ENCODE measurements around the gene INSRR. TPM values are rescaled to one million over a fixed set of nuclear protein-coding genes. Genes with fewer than 3 reads are reported as not detected.

The INSRR gene
- polyA plus RNA-seq, 3 donors, result not detected

GRCh38 chr1:156897078-156897825 lies 38.3 kb upstream of the INSRR start:
- no peak overlapping the region for H3K27ac ChIP-seq (ENCODE audit: low read depth in 1 of 2, low read length in 2 of 2)
- WGBS (ENCODE audit: insufficient coverage), result 77% methylated on average over 9 of the region's 14 CpGs
- H3K4me2 ChIP-seq (replicated peaks; ENCODE audit: extremely low read depth, low read length, poor library complexity, severe bottlenecking), result no peak overlapping the region
- H3K27me3 Mint-ChIP-seq (ENCODE audit: low read depth in 3 of 3), result peaks cover 36 to 46% (median 42%) of the 10 kb centered on the region in 3 donors
- peaks cover 17 to 32% of the 10 kb centered on the region in 2 donors for H3K27me3 ChIP-seq (ENCODE audit: control insufficient read depth in 2 of 2, insufficient read depth in 2 of 2, low read length in 2 of 2)
- peaks cover 22 to 25% of the 10 kb centered on the region in 2 donors for H3K4me1 ChIP-seq (ENCODE audit: control insufficient read depth in 1 of 2, insufficient read depth in 2 of 2, low read length in 2 of 2)
- intact Hi-C loops (cut with micrococcal nuclease), result loop anchor here in 1 of 2 donors (10.0 kb wide), 1 partner anchor 82 kb away; the partner anchor contains the start of gene SH2D2A
- no peaks in the 10 kb centered on the region for H3K79me2 ChIP-seq (ENCODE audit: insufficient read depth, low read length)
- no peaks in the 10 kb centered on the region for H4K20me1 ChIP-seq (ENCODE audit: insufficient read depth, low read length)
- H3K4me3 ChIP-seq (replicated peaks in 1 of 3; ENCODE audit: low read depth in 2 of 3, low read length in 3 of 3), result no peak overlapping the region
- peaks cover 0 to 7% of the 10 kb centered on the region in 2 donors for H3K36me3 Mint-ChIP-seq
- no peak overlapping the region for H3K27ac Mint-ChIP-seq
- TF ChIP-seq CTCF (IDR thresholded peaks at IDR 0.05), result no peak
- no peaks in the 10 kb centered on the region for H3K9me3 ChIP-seq (replicated peaks in 1 of 2; ENCODE audit: control insufficient read depth in 1 of 2, insufficient read depth in 1 of 2, low read length in 2 of 2)
- no peaks in the 10 kb centered on the region for H3K36me3 ChIP-seq (replicated peaks in 1 of 2; ENCODE audit: control insufficient read depth in 1 of 2, insufficient read depth in 2 of 2, low read length in 2 of 2)
- peaks cover 0 to 9% (median 5%) of the 10 kb centered on the region in 7 donors for H3K9me3 Mint-ChIP-seq
- no peak for DNase-seq
- no peak overlapping the region for H2AFZ ChIP-seq (ENCODE audit: insufficient read depth, low read depth, low read length, poor library complexity, severe bottlenecking)
- H3K4me1 Mint-ChIP-seq, result peaks cover 23% of the 10 kb centered on the region
- H3K9ac ChIP-seq (ENCODE audit: insufficient read depth, low read length, poor library complexity, severe bottlenecking), result no peak overlapping the region
- peak overlapping the region in 1 of 2 donors; percentile 42 for H3K4me3 Mint-ChIP-seq

GRCh38 chr1:156896490-156897033 lies 37.6 kb upstream of the INSRR start:
- no peak overlapping the region for H2AFZ ChIP-seq (ENCODE audit: insufficient read depth, low read depth, low read length, poor library complexity, severe bottlenecking)
- H3K36me3 Mint-ChIP-seq, result peaks cover 0 to 7% of the 10 kb centered on the region in 2 donors
- H3K9me3 ChIP-seq (replicated peaks in 1 of 2; ENCODE audit: control insufficient read depth in 1 of 2, insufficient read depth in 1 of 2, low read length in 2 of 2), result no peaks in the 10 kb centered on the region
- peaks cover 17 to 35% of the 10 kb centered on the region in 2 donors for H3K27me3 ChIP-seq (ENCODE audit: control insufficient read depth in 2 of 2, insufficient read depth in 2 of 2, low read length in 2 of 2)
- TF ChIP-seq CTCF (IDR thresholded peaks at IDR 0.05), result no peak
- peak overlapping the region in 1 of 2 donors; percentile 42 for H3K4me3 Mint-ChIP-seq
- no peak overlapping the region for H3K27ac Mint-ChIP-seq
- no peak for DNase-seq
- peaks cover 30% of the 10 kb centered on the region for H3K4me1 Mint-ChIP-seq
- H3K79me2 ChIP-seq (ENCODE audit: insufficient read depth, low read length), result no peaks in the 10 kb centered on the region
- H4K20me1 ChIP-seq (ENCODE audit: insufficient read depth, low read length), result no peaks in the 10 kb centered on the region
- peaks cover 37 to 53% (median 47%) of the 10 kb centered on the region in 3 donors for H3K27me3 Mint-ChIP-seq (ENCODE audit: low read depth in 3 of 3)
- H3K27ac ChIP-seq (ENCODE audit: low read depth in 1 of 2, low read length in 2 of 2), result no peak overlapping the region
- H3K4me2 ChIP-seq (replicated peaks; ENCODE audit: extremely low read depth, low read length, poor library complexity, severe bottlenecking), result no peak overlapping the region
- H3K36me3 ChIP-seq (replicated peaks in 1 of 2; ENCODE audit: control insufficient read depth in 1 of 2, insufficient read depth in 2 of 2, low read length in 2 of 2), result no peaks in the 10 kb centered on the region
- H3K9me3 Mint-ChIP-seq, result peaks cover 0 to 9% (median 5%) of the 10 kb centered on the region in 7 donors
- no peak overlapping the region for H3K4me3 ChIP-seq (replicated peaks in 1 of 3; ENCODE audit: low read depth in 2 of 3, low read length in 3 of 3)
- WGBS (ENCODE audit: insufficient coverage), result 95% methylated on average over 11 of the region's 16 CpGs
- no peak overlapping the region for H3K9ac ChIP-seq (ENCODE audit: insufficient read depth, low read length, poor library complexity, severe bottlenecking)
- H3K4me1 ChIP-seq (ENCODE audit: control insufficient read depth in 1 of 2, insufficient read depth in 2 of 2, low read length in 2 of 2), result peaks cover 28 to 32% of the 10 kb centered on the region in 2 donors
- intact Hi-C loops (cut with micrococcal nuclease), result loop anchor here in 1 of 2 donors (10.0 kb wide), 1 partner anchor 82 kb away; the partner anchor contains the start of gene SH2D2A

Measured in CD14-positive monocyte (primary cell).